HG03066 (cell line): ENCODE measurements around the gene GALNT7.

Experiments
- ATAC-seq: cut with Tn5 transposase; IDR thresholded peaks from one replicate; pipeline ENCODE4 v1.9.1; 2021; ENCODE audit warnings: low read depth; ENCODE audit not compliant: unreplicated experiment

Gene GALNT7

GRCh38 chr4:173257732-173258717 lies 89.4 kb downstream of the GALNT7 start:
- no peak for ATAC-seq

GRCh38 chr4:173258866-173259265 lies 90.3 kb downstream of the GALNT7 start:
- no peak for ATAC-seq

- no peak for ATAC-seq
These were observed 90.7 kb downstream of the GALNT7 start for GRCh38 chr4:173259310-173259709.

- no peak for ATAC-seq
These were observed 92.4 kb downstream of the GALNT7 start for GRCh38 chr4:173261052-173261451.

GRCh38 chr4:173262375-173262774 lies 93.8 kb downstream of the GALNT7 start:
- no peak for ATAC-seq

GRCh38 chr4:173264245-173264644 lies 95.6 kb downstream of the GALNT7 start:
- no peak for ATAC-seq

- peak; percentile 85 for ATAC-seq
These were observed 96.1 kb downstream of the GALNT7 start for GRCh38 chr4:173264684-173265185.

GRCh38 chr4:173265751-173266150 lies 97.1 kb downstream of the GALNT7 start:
- ATAC-seq, result no peak

- no peak for ATAC-seq
These were observed 99.1 kb downstream of the GALNT7 start for GRCh38 chr4:173267711-173268110.

GRCh38 chr4:173269280-173269679 lies 100.7 kb downstream of the GALNT7 start:
- no peak for ATAC-seq

GRCh38 chr4:173270312-173271027 lies 101.9 kb downstream of the GALNT7 start:
- no peak for ATAC-seq

GRCh38 chr4:173272314-173272713 lies 103.7 kb downstream of the GALNT7 start:
- ATAC-seq, result no peak

- ATAC-seq, result no peak
These were observed 104.4 kb downstream of the GALNT7 start for GRCh38 chr4:173272996-173273395.

GRCh38 chr4:173273941-173274340 lies 105.3 kb downstream of the GALNT7 start:
- no peak for ATAC-seq

- ATAC-seq, result no peak
These were observed 106.1 kb downstream of the GALNT7 start for GRCh38 chr4:173274744-173275143.

- ATAC-seq, result no peak
These were observed 106.5 kb downstream of the GALNT7 start for GRCh38 chr4:173275150-173275549.

- no peak for ATAC-seq
These were observed 108.7 kb downstream of the GALNT7 start for GRCh38 chr4:173277340-173277739.

- ATAC-seq, result no peak
These were observed 112.4 kb downstream of the GALNT7 start for GRCh38 chr4:173280998-173281397.

- ATAC-seq, result no peak
These were observed 113.0 kb downstream of the GALNT7 start for GRCh38 chr4:173281406-173282255.

- no peak for ATAC-seq
These were observed 113.6 kb downstream of the GALNT7 start for GRCh38 chr4:173282256-173282562.

GRCh38 chr4:173282626-173283025 lies 114.0 kb downstream of the GALNT7 start:
- ATAC-seq, result no peak
